GM12875 (cell line): ENCODE results near the gene ITPR3.

Experiments used
- H3K4me3 ChIP-seq: one replicate; pipeline ENCODE4 v1.5.1; 2011; ENCODE audit warnings: low read depth, low read length, control low read depth
- CTCF ChIP-seq: IDR thresholded peaks from 2 replicates; pipeline ENCODE4 v1.5.1; 2011; ENCODE audit warnings: low read depth, mild to moderate bottlenecking, control low read depth, inconsistent platforms, low read length, moderate library complexity, borderline replicate concordance; ENCODE audit not compliant: insufficient read depth

ITPR3 gene

DNA sequence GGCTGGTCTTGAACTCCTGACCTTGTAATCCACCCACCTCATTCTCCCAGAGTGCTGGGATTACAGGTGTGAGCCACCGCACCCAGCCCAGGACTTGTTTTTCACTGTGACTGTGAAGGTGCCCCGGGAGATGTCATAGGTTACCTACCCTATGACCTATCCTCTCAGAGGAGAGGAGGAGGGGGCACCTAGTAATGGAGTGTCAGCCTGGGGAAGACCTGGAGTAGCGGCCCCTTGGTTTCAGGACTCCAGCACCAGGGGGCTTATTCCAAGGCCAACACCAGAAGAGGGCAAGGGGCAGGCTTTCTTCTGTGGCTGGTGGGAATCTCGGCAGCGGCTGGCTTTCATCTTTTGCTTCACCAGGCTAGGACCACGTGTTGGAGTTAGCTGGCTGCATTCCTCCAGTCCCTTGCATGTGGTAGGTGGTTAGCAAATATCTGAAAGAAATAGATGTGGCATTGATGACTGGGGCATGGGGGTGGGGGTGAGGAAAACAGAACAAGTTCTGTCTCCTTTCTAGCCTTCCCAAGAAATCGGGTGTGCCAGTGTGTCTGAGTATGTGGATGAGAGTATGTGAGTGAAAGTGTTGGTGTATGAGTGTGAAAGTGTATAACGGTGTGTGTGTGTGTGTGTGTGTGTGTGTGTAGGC, 7.9 kb upstream of the ITPR3 start:
- no peak overlapping the region for H3K4me3 ChIP-seq

GRCh38 chr6:33613795-33614168, 7.3 kb upstream of the ITPR3 start:
- TF ChIP-seq CTCF = no peak
- no peak overlapping the region for H3K4me3 ChIP-seq

More for the DNA sequence above, 7.9 kb upstream of the ITPR3 start:
- no peak for TF ChIP-seq CTCF

DNA sequence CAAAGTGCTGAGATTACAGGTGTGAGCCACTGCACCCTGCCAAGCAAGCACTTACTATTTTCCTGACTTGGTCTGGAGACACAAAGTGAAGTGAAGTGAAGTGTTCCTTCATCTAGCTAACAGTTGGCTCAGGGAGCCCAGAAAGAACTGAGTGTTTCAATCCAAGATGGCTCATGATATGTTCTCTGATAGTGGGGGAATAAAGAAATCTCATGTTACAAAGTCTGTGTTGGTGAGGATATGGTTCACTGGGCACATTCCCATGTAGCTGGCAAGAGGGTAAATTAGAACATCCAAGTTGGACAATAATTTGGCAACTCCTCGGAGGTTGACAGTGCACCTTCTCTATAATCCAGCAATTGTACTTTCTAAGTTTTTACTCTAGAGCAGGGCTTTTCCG, 5.0 kb upstream of the ITPR3 start:
- H3K4me3 ChIP-seq = no peak overlapping the region
- no peak for TF ChIP-seq CTCF

- H3K4me3 ChIP-seq = no peak overlapping the region
- TF ChIP-seq CTCF = no peak
Observed at GRCh38 chr6:33616913-33617312, 4.2 kb upstream of the ITPR3 start.

DNA sequence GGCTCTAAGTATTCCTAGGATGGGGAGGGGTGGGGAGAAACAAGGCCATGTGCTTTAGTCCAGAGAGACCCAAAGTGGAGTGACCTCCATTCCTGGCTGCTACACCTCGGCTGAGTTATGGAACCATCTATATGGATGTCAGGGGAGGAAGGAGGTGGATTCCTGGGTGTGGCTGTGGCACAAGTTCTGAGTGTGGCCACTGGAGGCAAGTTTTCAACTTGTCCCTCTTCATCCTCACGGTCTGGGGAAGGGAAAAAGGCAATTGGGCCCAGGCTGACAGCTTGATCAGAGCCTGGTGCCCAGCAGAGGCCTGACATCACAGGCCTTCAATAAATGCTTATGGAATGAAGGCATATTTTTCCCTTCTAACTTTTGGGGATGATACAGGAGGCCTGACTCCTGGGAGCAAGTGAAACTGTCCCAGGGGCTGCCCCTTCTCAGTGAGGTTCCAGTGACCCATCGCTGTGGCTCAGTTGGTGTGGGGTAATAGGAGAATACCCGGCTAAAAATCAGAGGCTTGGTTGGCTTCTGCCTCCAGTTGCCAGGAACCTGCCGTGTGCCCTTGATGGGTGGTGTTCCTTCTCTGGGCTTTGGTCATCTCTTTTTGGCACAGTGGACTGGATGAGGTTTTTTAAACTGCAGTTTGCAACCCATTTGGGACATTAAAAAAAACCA, 1.8 kb upstream of the ITPR3 start:
- no peak overlapping the region for H3K4me3 ChIP-seq
- no peak for TF ChIP-seq CTCF

DNA sequence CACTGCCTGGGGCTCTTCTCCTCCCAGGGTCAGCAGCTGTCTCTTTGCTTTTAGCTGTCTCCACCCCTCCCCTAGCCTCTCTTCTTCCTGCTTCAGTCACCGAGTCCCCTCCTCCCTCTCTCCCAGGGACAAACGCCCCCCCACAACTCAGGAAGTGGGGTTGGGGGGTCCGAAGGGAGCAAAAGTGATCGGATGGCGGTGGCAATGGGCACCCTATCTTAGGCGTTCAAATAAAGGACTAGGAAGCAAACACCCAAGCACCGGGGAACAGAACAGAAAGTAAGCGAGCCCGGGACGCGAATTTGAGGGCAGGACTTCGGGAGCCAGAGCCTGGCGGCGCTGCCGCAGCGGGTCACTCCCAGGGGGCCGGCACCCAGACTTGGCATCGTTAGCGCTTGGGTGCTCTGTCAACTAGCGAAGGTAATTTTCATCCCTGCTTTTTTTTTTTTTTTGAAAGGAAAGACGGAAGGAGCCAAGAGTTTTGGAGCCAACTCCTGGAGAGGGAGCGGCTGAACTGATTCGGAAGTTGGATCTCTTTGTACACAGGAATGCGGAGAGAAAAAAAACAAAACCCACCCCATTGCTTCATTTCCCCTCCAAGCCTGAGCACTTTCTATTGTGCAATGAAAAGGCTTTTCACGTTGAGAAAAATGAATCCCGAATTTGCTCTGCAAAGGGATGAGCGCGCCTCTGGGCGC, 815 bp upstream of the ITPR3 start:
- peak overlapping the region; percentile 64 for H3K4me3 ChIP-seq
- TF ChIP-seq CTCF = no peak
